GM23338 (cell line): ENCODE results near the gene ATP5MG. TPM values are rescaled to one million over a fixed set of nuclear protein-coding genes. Genes with fewer than 3 reads are reported as not detected.

Experiments used
- ATAC-seq: fragments of 200-7000 bp; cut with Tn5 transposase; 3 replicates; pipeline ENCODE4 v1.9.1; 2020
- DNase-seq: peaks from one replicate; pipeline ENCODE4 v3.0.0-alpha.2; 2015; ENCODE audit warnings: low spot score
- H2AFZ ChIP-seq: fragments of 200-600 bp; sonication (generic); 2 replicates; pipeline ENCODE4 v1.8.0; 2016; ENCODE audit warnings: antibody characterized with exemption, mild to moderate bottlenecking, moderate library complexity
- H3F3A ChIP-seq: fragments of 200-600 bp; sonication (generic); replicated peaks from 2 replicates; pipeline ENCODE4 v1.8.0; 2017; ENCODE audit warnings: antibody characterized with exemption, mixed run types, low read depth
- H3K27ac ChIP-seq: fragments of 200-600 bp; sonication (generic); 2 replicates; pipeline ENCODE4 v1.6.1; 2016; ENCODE audit warnings: low read depth
- H3K27me3 ChIP-seq: fragments of 200-600 bp; sonication (generic); 2 replicates; pipeline ENCODE4 v1.8.0; 2016; ENCODE audit warnings: mild to moderate bottlenecking, mixed run types, moderate library complexity; ENCODE audit not compliant: insufficient read depth
- H3K36me3 ChIP-seq: fragments of 200-600 bp; sonication (generic); 2 replicates; pipeline ENCODE4 v1.8.0; 2016; ENCODE audit warnings: mild to moderate bottlenecking; ENCODE audit not compliant: insufficient read depth
- H3K4me1 ChIP-seq: fragments of 200-600 bp; sonication (generic); 2 replicates; pipeline ENCODE4 v1.8.0; 2016; ENCODE audit warnings: mild to moderate bottlenecking, moderate library complexity; ENCODE audit not compliant: insufficient read depth
- H3K4me2 ChIP-seq: fragments of 200-600 bp; sonication (generic); 2 replicates; pipeline ENCODE4 v1.7.1; 2017; ENCODE audit warnings: mixed run types
- H3K4me3 ChIP-seq: fragments of 200-600 bp; sonication (generic); 2 replicates; pipeline ENCODE4 v1.6.1; 2016; ENCODE audit warnings: mixed run types
- H3K79me2 ChIP-seq: fragments of 200-600 bp; sonication (generic); replicated peaks from 2 replicates; pipeline ENCODE4 v1.8.0; 2017; ENCODE audit warnings: mild to moderate bottlenecking; ENCODE audit not compliant: insufficient read depth
- H3K9me2 ChIP-seq: fragments of 200-600 bp; sonication (generic); 2 replicates; pipeline ENCODE4 v1.8.0; 2017; ENCODE audit not compliant: insufficient read depth
- H4K20me1 ChIP-seq: fragments of 200-600 bp; sonication (generic); replicated peaks from 2 replicates; pipeline ENCODE4 v1.8.0; 2017; ENCODE audit warnings: mild to moderate bottlenecking; ENCODE audit not compliant: insufficient read depth
- H3K27ac Mint-ChIP-seq: 2 replicates; pipeline ENCODE4 v1.8.0; 2020; ENCODE audit warnings: inconsistent platforms, mild to moderate bottlenecking, moderate library complexity, mixed read lengths
- H3K27me3 Mint-ChIP-seq: 3 replicates; pipeline ENCODE4 v1.8.0; 2022; ENCODE audit warnings: low read depth, mild to moderate bottlenecking, moderate library complexity, mixed read lengths, inconsistent platforms; ENCODE audit not compliant: insufficient read depth, poor library complexity
- H3K36me3 Mint-ChIP-seq: 3 replicates; pipeline ENCODE4 v1.8.0; 2021; ENCODE audit warnings: low read depth, mild to moderate bottlenecking, inconsistent platforms, moderate library complexity, mixed read lengths
- H3K4me1 Mint-ChIP-seq: 3 replicates; pipeline ENCODE4 v1.8.0; 2020; ENCODE audit warnings: mild to moderate bottlenecking, inconsistent platforms, mixed read lengths
- H3K4me3 Mint-ChIP-seq: 3 replicates; pipeline ENCODE4 v1.8.0; 2021; ENCODE audit warnings: moderate library complexity, mild to moderate bottlenecking, inconsistent platforms, mixed read lengths
- H3K9me3 Mint-ChIP-seq: 3 replicates; pipeline ENCODE4 v1.8.0; 2020; ENCODE audit warnings: moderate library complexity, mild to moderate bottlenecking, inconsistent platforms, mixed read lengths
- CREB1 ChIP-seq: fragments of 250-450 bp; sonication (Bioruptor Pico); IDR thresholded peaks from 2 replicates; pipeline ENCODE4 v1.5.0; 2020; ENCODE audit warnings: low read depth, mild to moderate bottlenecking, moderate library complexity
- EZH2 ChIP-seq: fragments of 200-600 bp; sonication (generic); IDR thresholded peaks from one replicate; pipeline ENCODE4 v1.8.0; 2017; ENCODE audit warnings: antibody characterized with exemption, mild to moderate bottlenecking, low read depth; ENCODE audit not compliant: unreplicated experiment
- EZH2phosphoT487 ChIP-seq: fragments of 200-600 bp; sonication (generic); IDR thresholded peaks from one replicate; pipeline ENCODE4 v1.8.1; 2018; ENCODE audit warnings: antibody characterized with exemption; ENCODE audit not compliant: unreplicated experiment
- JUNB ChIP-seq: IDR thresholded peaks from one replicate; pipeline ENCODE4 v1.6.1; 2016; ENCODE audit warnings: antibody characterized with exemption; ENCODE audit not compliant: unreplicated experiment
- NANOG ChIP-seq: IDR thresholded peaks from 2 replicates; pipeline ENCODE4 v1.6.1; 2016; ENCODE audit warnings: antibody characterized with exemption, borderline replicate concordance
- POLR2AphosphoS5 ChIP-seq: IDR thresholded peaks from 2 replicates; pipeline ENCODE4 v1.6.1; 2016; ENCODE audit warnings: antibody characterized with exemption, low read depth
- STAT1 ChIP-seq: IDR thresholded peaks from one replicate; pipeline ENCODE4 v1.6.1; 2016; ENCODE audit warnings: antibody characterized with exemption; ENCODE audit not compliant: unreplicated experiment
- ZNF114 ChIP-seq: fragments of 250-450 bp; sonication (Bioruptor Pico); IDR thresholded peaks from 2 replicates; pipeline ENCODE4 v1.5.0; 2020; ENCODE audit warnings: mild to moderate bottlenecking, moderate library complexity
- ZNF462 ChIP-seq: fragments of 250-450 bp; sonication (Bioruptor Pico); IDR thresholded peaks from 2 replicates; pipeline ENCODE4 v1.5.0; 2020; ENCODE audit warnings: mild to moderate bottlenecking, moderate library complexity
- polyA plus RNA-seq: library from polyadenylated mRNA; unstranded; fragments of >200 nt; fragmentation: Nextera tagmentation; extraction: Ambion mirVana; gene quantifications from 2 replicates; pipeline ENCODE4 v1.2.1, GENCODE V29; 2016
- total RNA-seq: library from RNA; depleted of rRNA; stranded (reverse); fragments of >200 nt; shearing (Covaris generic); gene quantifications from 2 replicates; pipeline ENCODE4 v1.2.3, GENCODE V29; 2014
- TF ChIP-seq, protein P1 (sequence below): IDR thresholded peaks from 2 replicates; pipeline ENCODE4 v1.6.1; 2016; ENCODE audit warnings: antibody characterized with exemption
- TF ChIP-seq, protein P2 (sequence below): IDR thresholded peaks from one replicate; pipeline ENCODE4 v1.6.1; 2018; ENCODE audit warnings: antibody characterized with exemption; ENCODE audit not compliant: unreplicated experiment
- TF ChIP-seq, protein P3 (sequence below), 2 experiments: fragments of 200-600 bp in 1 of 2; sonication (generic) in 1 of 2; conservative IDR thresholded peaks; 2 replicates each; pipeline versions ENCODE4 v1.5.1 to v1.6.1; 2016 to 2017; ENCODE audit warnings: antibody characterized with exemption in 2 of 2, low read depth in 2 of 2, mild to moderate bottlenecking in 2 of 2, moderate library complexity in 1 of 2

The ATP5MG gene
- total and polyA plus RNA-seq, 2 experiments from 2014 or later: 41.7 to 987 TPM

DNA sequence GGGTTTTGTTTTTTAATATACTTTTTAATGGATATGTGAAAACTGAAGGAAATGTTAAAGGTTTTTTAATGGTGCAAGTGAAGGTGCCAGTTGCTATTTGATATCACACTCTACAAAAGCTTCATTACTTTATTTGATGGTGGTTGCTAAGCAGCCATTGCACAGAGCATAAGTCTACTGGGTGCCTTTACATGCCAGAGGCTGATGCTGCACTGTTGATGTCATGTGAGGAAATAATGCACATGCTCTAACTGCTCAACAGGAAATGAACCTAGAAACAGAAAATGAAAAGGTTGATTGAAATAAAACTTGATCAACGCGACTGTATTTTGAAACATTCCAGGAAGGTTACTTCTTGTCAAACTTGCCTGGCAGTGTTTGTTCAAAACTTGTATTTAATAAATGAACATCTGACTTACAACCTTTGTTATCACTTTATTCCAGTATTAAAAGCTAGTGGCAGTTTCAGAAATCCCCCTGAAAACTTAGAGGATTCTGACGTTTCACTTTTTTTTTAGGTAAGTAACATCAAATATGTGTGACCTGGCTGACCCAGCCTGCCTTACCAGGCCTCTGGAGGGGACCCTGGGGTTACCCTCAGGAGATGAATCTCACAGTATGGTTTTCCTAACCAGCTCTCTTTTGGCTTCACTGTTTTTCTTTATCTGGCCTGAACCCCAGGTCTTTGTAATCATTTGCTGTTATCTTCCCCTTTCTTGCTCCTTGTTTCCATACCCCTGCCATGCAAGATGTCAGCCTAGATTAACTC, 2.4 kb upstream of the ATP5MG start:
- no peaks in the 10 kb centered on the region; the same call in 1 of the 2 replicates for H3K4me1 ChIP-seq
- no peaks in the 10 kb centered on the region for H3K27me3 ChIP-seq
- H3K36me3 Mint-ChIP-seq: peaks cover 11% of the 10 kb centered on the region; the same call in 2 of the 3 replicates
- H3K27ac ChIP-seq: no peak overlapping the region
- no peak for DNase-seq
- no peaks in the 10 kb centered on the region for H3K9me2 ChIP-seq
- H3K27ac Mint-ChIP-seq: no peak overlapping the region; the same call in 1 of the 2 replicates
- no peaks in the 10 kb centered on the region for H3K9me3 Mint-ChIP-seq
- H3K27me3 Mint-ChIP-seq: peaks cover 5% of the 10 kb centered on the region
- peaks cover 25% of the 10 kb centered on the region for H3K79me2 ChIP-seq
- no peak overlapping the region for H3K4me3 ChIP-seq
- no peak for ATAC-seq
- TF ChIP-seq, protein P1, sequence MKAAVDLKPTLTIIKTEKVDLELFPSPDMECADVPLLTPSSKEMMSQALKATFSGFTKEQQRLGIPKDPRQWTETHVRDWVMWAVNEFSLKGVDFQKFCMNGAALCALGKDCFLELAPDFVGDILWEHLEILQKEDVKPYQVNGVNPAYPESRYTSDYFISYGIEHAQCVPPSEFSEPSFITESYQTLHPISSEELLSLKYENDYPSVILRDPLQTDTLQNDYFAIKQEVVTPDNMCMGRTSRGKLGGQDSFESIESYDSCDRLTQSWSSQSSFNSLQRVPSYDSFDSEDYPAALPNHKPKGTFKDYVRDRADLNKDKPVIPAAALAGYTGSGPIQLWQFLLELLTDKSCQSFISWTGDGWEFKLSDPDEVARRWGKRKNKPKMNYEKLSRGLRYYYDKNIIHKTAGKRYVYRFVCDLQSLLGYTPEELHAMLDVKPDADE: no peak
- TF ChIP-seq ZNF114 (no peak), POLR2AphosphoS5 (no peak), NANOG (no peak), ZNF462 (CRISPR knock-in tag) (no peak), CREB1 (CRISPR knock-in tag) (no peak), EZH2 (no peak), EZH2phosphoT487 (no peak), JUNB (no peak), STAT1 (no peak)
- TF ChIP-seq, protein P2, sequence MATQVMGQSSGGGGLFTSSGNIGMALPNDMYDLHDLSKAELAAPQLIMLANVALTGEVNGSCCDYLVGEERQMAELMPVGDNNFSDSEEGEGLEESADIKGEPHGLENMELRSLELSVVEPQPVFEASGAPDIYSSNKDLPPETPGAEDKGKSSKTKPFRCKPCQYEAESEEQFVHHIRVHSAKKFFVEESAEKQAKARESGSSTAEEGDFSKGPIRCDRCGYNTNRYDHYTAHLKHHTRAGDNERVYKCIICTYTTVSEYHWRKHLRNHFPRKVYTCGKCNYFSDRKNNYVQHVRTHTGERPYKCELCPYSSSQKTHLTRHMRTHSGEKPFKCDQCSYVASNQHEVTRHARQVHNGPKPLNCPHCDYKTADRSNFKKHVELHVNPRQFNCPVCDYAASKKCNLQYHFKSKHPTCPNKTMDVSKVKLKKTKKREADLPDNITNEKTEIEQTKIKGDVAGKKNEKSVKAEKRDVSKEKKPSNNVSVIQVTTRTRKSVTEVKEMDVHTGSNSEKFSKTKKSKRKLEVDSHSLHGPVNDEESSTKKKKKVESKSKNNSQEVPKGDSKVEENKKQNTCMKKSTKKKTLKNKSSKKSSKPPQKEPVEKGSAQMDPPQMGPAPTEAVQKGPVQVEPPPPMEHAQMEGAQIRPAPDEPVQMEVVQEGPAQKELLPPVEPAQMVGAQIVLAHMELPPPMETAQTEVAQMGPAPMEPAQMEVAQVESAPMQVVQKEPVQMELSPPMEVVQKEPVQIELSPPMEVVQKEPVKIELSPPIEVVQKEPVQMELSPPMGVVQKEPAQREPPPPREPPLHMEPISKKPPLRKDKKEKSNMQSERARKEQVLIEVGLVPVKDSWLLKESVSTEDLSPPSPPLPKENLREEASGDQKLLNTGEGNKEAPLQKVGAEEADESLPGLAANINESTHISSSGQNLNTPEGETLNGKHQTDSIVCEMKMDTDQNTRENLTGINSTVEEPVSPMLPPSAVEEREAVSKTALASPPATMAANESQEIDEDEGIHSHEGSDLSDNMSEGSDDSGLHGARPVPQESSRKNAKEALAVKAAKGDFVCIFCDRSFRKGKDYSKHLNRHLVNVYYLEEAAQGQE: no peak
- TF ChIP-seq, protein P3, sequence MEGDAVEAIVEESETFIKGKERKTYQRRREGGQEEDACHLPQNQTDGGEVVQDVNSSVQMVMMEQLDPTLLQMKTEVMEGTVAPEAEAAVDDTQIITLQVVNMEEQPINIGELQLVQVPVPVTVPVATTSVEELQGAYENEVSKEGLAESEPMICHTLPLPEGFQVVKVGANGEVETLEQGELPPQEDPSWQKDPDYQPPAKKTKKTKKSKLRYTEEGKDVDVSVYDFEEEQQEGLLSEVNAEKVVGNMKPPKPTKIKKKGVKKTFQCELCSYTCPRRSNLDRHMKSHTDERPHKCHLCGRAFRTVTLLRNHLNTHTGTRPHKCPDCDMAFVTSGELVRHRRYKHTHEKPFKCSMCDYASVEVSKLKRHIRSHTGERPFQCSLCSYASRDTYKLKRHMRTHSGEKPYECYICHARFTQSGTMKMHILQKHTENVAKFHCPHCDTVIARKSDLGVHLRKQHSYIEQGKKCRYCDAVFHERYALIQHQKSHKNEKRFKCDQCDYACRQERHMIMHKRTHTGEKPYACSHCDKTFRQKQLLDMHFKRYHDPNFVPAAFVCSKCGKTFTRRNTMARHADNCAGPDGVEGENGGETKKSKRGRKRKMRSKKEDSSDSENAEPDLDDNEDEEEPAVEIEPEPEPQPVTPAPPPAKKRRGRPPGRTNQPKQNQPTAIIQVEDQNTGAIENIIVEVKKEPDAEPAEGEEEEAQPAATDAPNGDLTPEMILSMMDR (conservative IDR thresholded peaks at IDR 0.05; ENCODE audit: low read depth in 2 of 2): no peak
- peaks cover 13% of the 10 kb centered on the region; the same call in 2 of the 3 replicates for H3K4me1 Mint-ChIP-seq
- peaks cover 13% of the 10 kb centered on the region for H3K36me3 ChIP-seq
- peaks cover 10% of the 10 kb centered on the region; the same call in 1 of the 2 replicates for H4K20me1 ChIP-seq
- no peak overlapping the region for H3K4me3 Mint-ChIP-seq
- no peaks in the 10 kb centered on the region for H3F3A ChIP-seq
- no peak overlapping the region for H3K4me2 ChIP-seq
- no peak overlapping the region for H2AFZ ChIP-seq
